CD14-positive monocyte (primary cell): Measurements from ENCODE around the gene CDC42EP4. TPM values are rescaled to one million over a fixed set of nuclear protein-coding genes. Genes with fewer than 3 reads are reported as not detected.

Source experiments
- DNase-seq, 3 donors: peaks; one replicate each; pipeline ENCODE4 v3.0.0-alpha.2; 2011 to 2022
- H2AFZ ChIP-seq: 2 replicates; pipeline ENCODE4 v1.6.0; 2012; ENCODE audit warnings: mild to moderate bottlenecking, low read depth, low read length, inconsistent platforms; ENCODE audit not compliant: insufficient read depth, poor library complexity, severe bottlenecking
- H3K27ac ChIP-seq, 2 donors: 1 replicate in 1 of 2; 2 replicates in 1 of 2; pipeline ENCODE4 v1.5.1; 2012 to 2013; ENCODE audit warnings: low read length in 2 of 2, control low read depth in 1 of 2, inconsistent platforms in 1 of 2, low read depth in 1 of 2, mild to moderate bottlenecking in 1 of 2
- H3K27me3 ChIP-seq, 2 donors: one replicate each; pipeline versions ENCODE4 v1.6.0 to v1.6.1; 2011 to 2013; ENCODE audit warnings: low read length in 2 of 2; ENCODE audit not compliant: control insufficient read depth in 2 of 2, insufficient read depth in 2 of 2
- H3K36me3 ChIP-seq, 2 donors: replicated peaks in 1 of 2; 1 replicate in 1 of 2; 2 replicates in 1 of 2; pipeline versions ENCODE4 v1.5.1 to v1.6.1; 2012 to 2013; ENCODE audit warnings: low read length in 2 of 2, control low read depth in 1 of 2, inconsistent platforms in 1 of 2, mild to moderate bottlenecking in 1 of 2; ENCODE audit not compliant: insufficient read depth in 2 of 2, control insufficient read depth in 1 of 2
- H3K4me1 ChIP-seq, 2 donors: 1 replicate in 1 of 2; 2 replicates in 1 of 2; pipeline versions ENCODE4 v1.5.1 to v1.6.1; 2012 to 2013; ENCODE audit warnings: low read length in 2 of 2, control low read depth in 1 of 2, inconsistent platforms in 1 of 2, mild to moderate bottlenecking in 1 of 2, moderate library complexity in 1 of 2; ENCODE audit not compliant: insufficient read depth in 2 of 2, control insufficient read depth in 1 of 2
- H3K4me2 ChIP-seq: replicated peaks from 2 replicates; pipeline ENCODE3; 2012; ENCODE audit warnings: low read length, moderate library complexity, mild to moderate bottlenecking; ENCODE audit not compliant: poor library complexity, severe bottlenecking; ENCODE audit errors: extremely low read depth
- H3K4me3 ChIP-seq, 3 experiments: fragments of 200-600 bp in 1 of 3; sonication (generic) in 1 of 3; replicated peaks in 1 of 3; 1 replicate in 2 of 3; 2 replicates in 1 of 3; pipeline ENCODE4 v1.5.1; 2011 to 2013; ENCODE audit warnings: low read length in 3 of 3, mild to moderate bottlenecking in 3 of 3, control low read depth in 2 of 3, low read depth in 2 of 3, inconsistent platforms in 1 of 3, moderate library complexity in 1 of 3
- H3K79me2 ChIP-seq: 2 replicates; pipeline ENCODE4 v1.6.0; 2012; ENCODE audit warnings: mild to moderate bottlenecking, control low read depth, inconsistent platforms, low read length, moderate library complexity; ENCODE audit not compliant: insufficient read depth
- H3K9ac ChIP-seq: 2 replicates; pipeline ENCODE4 v1.6.0; 2017; ENCODE audit warnings: low read length, mild to moderate bottlenecking; ENCODE audit not compliant: insufficient read depth, poor library complexity, severe bottlenecking
- H3K9me3 ChIP-seq, 2 donors: replicated peaks in 1 of 2; 1 replicate in 1 of 2; 2 replicates in 1 of 2; pipeline versions ENCODE4 v1.5.1 to v1.6.1; 2012 to 2013; ENCODE audit warnings: low read length in 2 of 2, control low read depth in 1 of 2; ENCODE audit not compliant: control insufficient read depth in 1 of 2, insufficient read depth in 1 of 2
- H4K20me1 ChIP-seq: 2 replicates; pipeline ENCODE4 v1.6.0; 2012; ENCODE audit warnings: mild to moderate bottlenecking, low read length, control low read depth, moderate library complexity; ENCODE audit not compliant: insufficient read depth
- H3K27ac Mint-ChIP-seq, 7 donors: one replicate each; pipeline ENCODE4 v1.8.0; 2020; ENCODE audit warnings: mild to moderate bottlenecking in 7 of 7, mixed read lengths in 7 of 7, moderate library complexity in 6 of 7, inconsistent platforms in 2 of 7
- H3K27me3 Mint-ChIP-seq, 3 donors: one replicate each; pipeline ENCODE4 v1.8.0; 2021 to 2022; ENCODE audit warnings: low read depth in 3 of 3, mild to moderate bottlenecking in 3 of 3, mixed read lengths in 3 of 3, moderate library complexity in 3 of 3, inconsistent platforms in 1 of 3
- H3K36me3 Mint-ChIP-seq, 2 donors: one replicate each; pipeline ENCODE4 v1.8.0; 2020; ENCODE audit warnings: mixed read lengths in 2 of 2, inconsistent platforms in 1 of 2, mild to moderate bottlenecking in 1 of 2
- H3K4me1 Mint-ChIP-seq: one replicate; pipeline ENCODE4 v1.8.0; 2020; ENCODE audit warnings: mild to moderate bottlenecking, mixed read lengths
- H3K4me3 Mint-ChIP-seq, 2 donors: one replicate each; pipeline ENCODE4 v1.8.0; 2020; ENCODE audit warnings: mild to moderate bottlenecking in 2 of 2, mixed read lengths in 2 of 2, moderate library complexity in 1 of 2
- H3K9me3 Mint-ChIP-seq, 7 donors: one replicate each; pipeline ENCODE4 v1.8.0; 2020 to 2022; ENCODE audit warnings: mixed read lengths in 7 of 7, mild to moderate bottlenecking in 6 of 7, moderate library complexity in 6 of 7, inconsistent platforms in 2 of 7
- CTCF ChIP-seq: fragments of 200-600 bp; IDR thresholded peaks from one replicate; pipeline ENCODE4 v1.8.0; 2022; ENCODE audit warnings: antibody characterized with exemption, mild to moderate bottlenecking
- WGBS: methylation state at CpG from one replicate; pipeline ENCODE4 v1.1.5; 2013; ENCODE audit warnings: missing lambda C conversion rate; ENCODE audit not compliant: insufficient coverage; 5-methylcytosine and 5-hydroxymethylcytosine counted together
- intact Hi-C, 2 donors: fragments of 100-400 bp; cut with micrococcal nuclease; formaldehyde crosslinking; loops; one replicate each; pipeline versions ENCODE4 v1.15.0 to v1.15.1; 2023
- polyA plus RNA-seq, 3 donors: library from polyadenylated mRNA; depleted of rRNA in 1 of 3; unstranded in 2 of 3; stranded (reverse) in 1 of 3; fragments of 300-500 nt in 2 of 3; fragments of >200 nt in 1 of 3; fragmentation: Illumina TruSeq in 2 of 3; gene quantifications; 1 replicate in 2 of 3; 2 replicates in 1 of 3; pipeline ENCODE4 v1.2.3, GENCODE V29; 2012 to 2021

The CDC42EP4 gene
- polyA plus RNA-seq, 3 donors, result 6.4 to 12.7 (median 6.6) TPM

- no peak overlapping the region for H3K4me3 ChIP-seq
- H3K4me3 Mint-ChIP-seq, result no peak overlapping the region
- no peaks in the 10 kb centered on the region for H4K20me1 ChIP-seq
- no peaks in the 10 kb centered on the region for H3K36me3 Mint-ChIP-seq
- no peak overlapping the region for H3K27ac ChIP-seq
- no peaks in the 10 kb centered on the region for H3K9me3 ChIP-seq
- no peak overlapping the region for H3K9ac ChIP-seq
- no peak for DNase-seq
- no peak for TF ChIP-seq CTCF
- H3K36me3 ChIP-seq, result no peaks in the 10 kb centered on the region
- H3K27me3 Mint-ChIP-seq, result peaks cover 0 to 3% (median 2%) of the 10 kb centered on the region in 3 donors
- no peaks in the 10 kb centered on the region for H3K4me1 Mint-ChIP-seq
- H3K27ac Mint-ChIP-seq, result no peak overlapping the region
- H3K79me2 ChIP-seq, result no peaks in the 10 kb centered on the region
- H2AFZ ChIP-seq, result no peak overlapping the region
- intact Hi-C loops, result no loop called here
- H3K4me2 ChIP-seq, result no peak overlapping the region
- H3K4me1 ChIP-seq, result no peaks in the 10 kb centered on the region
- H3K27me3 ChIP-seq, result no peaks in the 10 kb centered on the region
- peaks cover 0 to 3% (median 0%) of the 10 kb centered on the region in 7 donors for H3K9me3 Mint-ChIP-seq
- 57% methylated on average over 3 of the region's 4 CpGs for WGBS
Measured at GRCh38 chr17:73348829-73349095, 37.0 kb upstream of the CDC42EP4 start.

- Mint-ChIP-seq H3K4me1 (no peaks in the 10 kb centered on the region), H3K9me3 (peaks cover 0 to 3% (median 0%) of the 10 kb centered on the region in 7 donors), H3K27me3 (peaks cover 0 to 3% (median 2%) of the 10 kb centered on the region in 3 donors), H3K27ac (no peak overlapping the region), H3K4me3 (no peak overlapping the region), H3K36me3 (no peaks in the 10 kb centered on the region)
- intact Hi-C loops, result no loop called here
- Histone ChIP-seq H3K79me2 (no peaks in the 10 kb centered on the region), H3K9me3 (no peaks in the 10 kb centered on the region), H3K4me1 (no peaks in the 10 kb centered on the region), H3K9ac (no peak overlapping the region), H3K36me3 (no peaks in the 10 kb centered on the region), H4K20me1 (no peaks in the 10 kb centered on the region), H3K27me3 (no peaks in the 10 kb centered on the region), H3K4me3 (no peak overlapping the region), H2AFZ (no peak overlapping the region), H3K27ac (no peak overlapping the region), H3K4me2 (no peak overlapping the region)
- DNase-seq, result no peak
- TF ChIP-seq CTCF, result no peak
- WGBS, result 89% methylated on average over 14 of the region's 19 CpGs
Measured at GRCh38 chr17:73348018-73348828, 36.4 kb upstream of the CDC42EP4 start.
